Trophoblast cell (in vitro differentiated cells and primary cell): Measurements from ENCODE around the gene HTRA3.

Experiments used
- DNase-seq, 2 donors: peaks; one replicate each; pipeline ENCODE4 v3.0.0-alpha.2; 2016
- H2AFZ ChIP-seq: 2 replicates; pipeline ENCODE4 v1.6.1; 2013; ENCODE audit warnings: low read length, moderate library complexity, mild to moderate bottlenecking; ENCODE audit not compliant: insufficient read depth, poor library complexity
- H2AK5ac ChIP-seq: 2 replicates; pipeline ENCODE4 v1.6.1; 2013; ENCODE audit warnings: mild to moderate bottlenecking, low read length
- H2BK120ac ChIP-seq: 2 replicates; pipeline ENCODE4 v1.6.1; 2013; ENCODE audit warnings: low read length, mild to moderate bottlenecking, moderate library complexity; ENCODE audit not compliant: insufficient read depth, poor library complexity
- H2BK12ac ChIP-seq: 2 replicates; pipeline ENCODE4 v1.6.1; 2013; ENCODE audit warnings: mild to moderate bottlenecking, low read length, moderate library complexity
- H2BK5ac ChIP-seq: 2 replicates; pipeline ENCODE4 v1.6.1; 2013; ENCODE audit warnings: low read length, low read depth, moderate library complexity, mild to moderate bottlenecking; ENCODE audit not compliant: poor library complexity
- H3K14ac ChIP-seq: 2 replicates; pipeline ENCODE4 v1.6.1; 2013; ENCODE audit warnings: mild to moderate bottlenecking, low read length
- H3K18ac ChIP-seq: 2 replicates; pipeline ENCODE4 v1.6.1; 2013; ENCODE audit warnings: mild to moderate bottlenecking, low read length
- H3K23ac ChIP-seq: 2 replicates; pipeline ENCODE4 v1.6.1; 2013; ENCODE audit warnings: low read length
- H3K27ac ChIP-seq: 2 replicates; pipeline ENCODE4 v1.5.1; 2013; ENCODE audit warnings: low read depth, mild to moderate bottlenecking, inconsistent platforms, low read length, moderate library complexity
- H3K27me3 ChIP-seq: 2 replicates; pipeline ENCODE4 v1.6.1; 2013; ENCODE audit warnings: inconsistent platforms, mild to moderate bottlenecking, low read length, moderate library complexity; ENCODE audit not compliant: insufficient read depth
- H3K36me3 ChIP-seq, 2 experiments: 1 replicate in 1 of 2; 2 replicates in 1 of 2; pipeline ENCODE4 v1.6.1; 2013; ENCODE audit warnings: low read length in 2 of 2, mild to moderate bottlenecking in 2 of 2, moderate library complexity in 1 of 2; ENCODE audit not compliant: insufficient read depth in 2 of 2, control insufficient read depth in 1 of 2
- H3K4ac ChIP-seq: 2 replicates; pipeline ENCODE4 v1.6.1; 2013; ENCODE audit warnings: low read depth, mild to moderate bottlenecking, low read length, moderate library complexity
- H3K4me1 ChIP-seq, 2 experiments: 1 replicate in 1 of 2; 2 replicates in 1 of 2; pipeline ENCODE4 v1.6.1; 2013; ENCODE audit warnings: low read length in 2 of 2, mild to moderate bottlenecking in 2 of 2, moderate library complexity in 1 of 2; ENCODE audit not compliant: insufficient read depth in 2 of 2, control insufficient read depth in 1 of 2
- H3K4me2 ChIP-seq: 2 replicates; pipeline ENCODE4 v1.6.1; 2013; ENCODE audit warnings: inconsistent platforms, mild to moderate bottlenecking, low read length, moderate library complexity
- H3K4me3 ChIP-seq: 2 replicates; pipeline ENCODE4 v1.5.1; 2013; ENCODE audit warnings: mild to moderate bottlenecking, low read depth, low read length, inconsistent platforms
- H3K79me1 ChIP-seq: one replicate; pipeline ENCODE4 v1.6.1; 2013; ENCODE audit warnings: low read length
- H3K79me2 ChIP-seq: 2 replicates; pipeline ENCODE4 v1.6.1; 2013; ENCODE audit warnings: low read length, mild to moderate bottlenecking; ENCODE audit not compliant: control insufficient read depth, insufficient read depth, poor library complexity
- H3K9ac ChIP-seq: 2 replicates; pipeline ENCODE4 v1.6.1; 2013; ENCODE audit warnings: mild to moderate bottlenecking, low read length
- H3K9me3 ChIP-seq: 2 replicates; pipeline ENCODE4 v1.6.1; 2013; ENCODE audit warnings: low read depth, mild to moderate bottlenecking, control low read depth, inconsistent platforms, low read length; ENCODE audit not compliant: insufficient read depth
- H4K12ac ChIP-seq: 2 replicates; pipeline ENCODE4 v1.6.1; 2013; ENCODE audit warnings: low read depth, mild to moderate bottlenecking, low read length, moderate library complexity
- H4K8ac ChIP-seq: 2 replicates; pipeline ENCODE4 v1.6.1; 2013; ENCODE audit warnings: low read depth, mild to moderate bottlenecking, low read length, moderate library complexity
- H4K91ac ChIP-seq: one replicate; pipeline ENCODE4 v1.6.1; 2013; ENCODE audit warnings: low read depth, mild to moderate bottlenecking, low read length, moderate library complexity
- WGBS: extraction: QIAGEN DNeasy Blood & Tissue Kit; methylation state at CpG from one replicate; pipeline ENCODE4 v1.1.7; 2013; ENCODE audit warnings: missing lambda C conversion rate; ENCODE audit not compliant: insufficient read length, insufficient coverage; ENCODE audit errors: extremely low coverage; 5-methylcytosine and 5-hydroxymethylcytosine counted together

The HTRA3 gene

GRCh38 chr4:8238515-8239053 is 31.0 kb upstream of the HTRA3 start:
- no peaks in the 10 kb centered on the region for H3K9me3 ChIP-seq
- no peak overlapping the region for H3K4me2 ChIP-seq
- H3K4me1 ChIP-seq, result peaks cover 15 to 21% of the 10 kb centered on the region in 2 experiments
- H3K23ac ChIP-seq, result no peak overlapping the region
- H3K14ac ChIP-seq, result no peak overlapping the region
- H4K8ac ChIP-seq, result no peak overlapping the region
- no CpG with 5 or more reads among the region's 17 CpGs for WGBS
- no peak overlapping the region for H2AFZ ChIP-seq
- no peak overlapping the region for H2AK5ac ChIP-seq
- no peak overlapping the region for H4K91ac ChIP-seq
- H3K36me3 ChIP-seq, result peaks cover 17 to 22% of the 10 kb centered on the region in 2 experiments
- no peak overlapping the region for H3K4ac ChIP-seq
- H2BK5ac ChIP-seq, result no peak overlapping the region
- H4K12ac ChIP-seq, result no peak overlapping the region
- no peak overlapping the region for H3K4me3 ChIP-seq
- peaks cover 4% of the 10 kb centered on the region for H3K79me1 ChIP-seq
- H2BK12ac ChIP-seq, result no peak overlapping the region
- H2BK120ac ChIP-seq, result no peak overlapping the region
- H3K18ac ChIP-seq, result no peak overlapping the region
- no peak overlapping the region for H3K9ac ChIP-seq
- H3K27me3 ChIP-seq, result no peaks in the 10 kb centered on the region
- peak in 1 of 2 donors; percentile 19 for DNase-seq
- no peak overlapping the region for H3K27ac ChIP-seq
- no peaks in the 10 kb centered on the region for H3K79me2 ChIP-seq

GRCh38 chr4:8239226-8239625 is 30.3 kb upstream of the HTRA3 start:
- Histone ChIP-seq H3K27ac (no peak overlapping the region), H2BK120ac (no peak overlapping the region), H3K4me2 (no peak overlapping the region), H3K4me3 (peak overlapping the region; percentile 34), H4K12ac (no peak overlapping the region), H2BK12ac (no peak overlapping the region), H3K9me3 (no peaks in the 10 kb centered on the region), H3K79me1 (peaks cover 4% of the 10 kb centered on the region), H3K27me3 (no peaks in the 10 kb centered on the region), H4K8ac (no peak overlapping the region), H3K4me1 (peaks cover 15 to 24% of the 10 kb centered on the region in 2 experiments), H3K9ac (no peak overlapping the region), H3K23ac (no peak overlapping the region), H2BK5ac (no peak overlapping the region), H2AFZ (no peak overlapping the region), H3K4ac (no peak overlapping the region), H3K14ac (no peak overlapping the region), H3K36me3 (peaks cover 15 to 22% of the 10 kb centered on the region in 2 experiments), H3K79me2 (no peaks in the 10 kb centered on the region), H3K18ac (no peak overlapping the region), H4K91ac (no peak overlapping the region), H2AK5ac (no peak overlapping the region)
- no peak for DNase-seq
- WGBS, result no CpG with 5 or more reads among the region's 13 CpGs

- Histone ChIP-seq H3K27me3 (no peaks in the 10 kb centered on the region), H4K8ac (no peak overlapping the region), H4K91ac (no peak overlapping the region), H2AK5ac (no peak overlapping the region), H3K9me3 (no peaks in the 10 kb centered on the region), H3K79me1 (peaks cover 4% of the 10 kb centered on the region), H4K12ac (no peak overlapping the region), H2BK120ac (no peak overlapping the region), H3K4me2 (no peak overlapping the region), H3K18ac (no peak overlapping the region), H3K9ac (no peak overlapping the region), H3K79me2 (no peaks in the 10 kb centered on the region), H3K4me3 (no peak overlapping the region), H2BK12ac (peak overlapping the region; percentile 12), H3K14ac (no peak overlapping the region), H3K4ac (no peak overlapping the region), H2AFZ (no peak overlapping the region), H3K36me3 (peaks cover 15 to 22% of the 10 kb centered on the region in 2 experiments), H3K27ac (no peak overlapping the region), H2BK5ac (no peak overlapping the region), H3K23ac (no peak overlapping the region), H3K4me1 (peaks cover 15 to 24% of the 10 kb centered on the region in 2 experiments)
- DNase-seq, result no peak
- WGBS, result no CpG with 5 or more reads among the region's 9 CpGs
Measured at GRCh38 chr4:8239661-8240060, 29.9 kb upstream of the HTRA3 start.

- H3K4me2 ChIP-seq, result no peak overlapping the region
- no peak overlapping the region for H4K12ac ChIP-seq
- H3K27me3 ChIP-seq, result no peaks in the 10 kb centered on the region
- no peaks in the 10 kb centered on the region for H3K79me2 ChIP-seq
- H3K9ac ChIP-seq, result no peak overlapping the region
- no peak for DNase-seq
- H3K14ac ChIP-seq, result no peak overlapping the region
- H4K91ac ChIP-seq, result peak overlapping the region; percentile 12
- no peak overlapping the region for H3K4me3 ChIP-seq
- no peak overlapping the region for H4K8ac ChIP-seq
- H3K18ac ChIP-seq, result no peak overlapping the region
- H3K23ac ChIP-seq, result no peak overlapping the region
- H2BK12ac ChIP-seq, result no peak overlapping the region
- H2AFZ ChIP-seq, result no peak overlapping the region
- peaks cover 11 to 17% of the 10 kb centered on the region in 2 experiments for H3K36me3 ChIP-seq
- H3K9me3 ChIP-seq, result no peaks in the 10 kb centered on the region
- no peak overlapping the region for H2BK120ac ChIP-seq
- H2BK5ac ChIP-seq, result no peak overlapping the region
- peaks cover 15 to 24% of the 10 kb centered on the region in 2 experiments for H3K4me1 ChIP-seq
- H3K79me1 ChIP-seq, result peaks cover 7% of the 10 kb centered on the region
- no peak overlapping the region for H3K4ac ChIP-seq
- WGBS, result no CpG with 5 or more reads among the region's 26 CpGs
- no peak overlapping the region for H3K27ac ChIP-seq
- no peak overlapping the region for H2AK5ac ChIP-seq
Measured at GRCh38 chr4:8240211-8241041, 29.1 kb upstream of the HTRA3 start.
